Right lobe of liver (tissue), 4 donors: ENCODE measurements around the gene MAP2K2.

ENCODE experiments used
- CTCF ChIP-seq, 4 donors: fragments of 200-600 bp in 3 of 4; fragments of 450-650 bp in 1 of 4; IDR thresholded peaks; one replicate each; pipeline versions ENCODE4 v1.5.1 to v1.8.0; 2016 to 2022; ENCODE audit warnings: antibody characterized with exemption in 4 of 4, mild to moderate bottlenecking in 2 of 4
- POLR2A ChIP-seq: fragments of 450-650 bp; IDR thresholded peaks from one replicate; pipeline ENCODE4 v1.6.1; 2017; ENCODE audit warnings: antibody characterized with exemption, mild to moderate bottlenecking
- donor health status: DM: no; HTN: no; CAD: no.
- donor health status: DM: no; HTN: no; CAD: no.
- donor health status: DM: no; HTN: yes; CAD: no.

GRCh38 chr19:4081441-4082129 is 42.3 kb downstream of the MAP2K2 start:
- TF ChIP-seq CTCF (IDR thresholded peaks at IDR 0.05) (no peak), POLR2A (no peak)
